AG09319 (cell line): ENCODE measurements around the gene LRRTM2.

Source experiments
- DNase-seq: peaks from one replicate; pipeline ENCODE4 v3.0.0-alpha.2; 2010; ENCODE audit warnings: low read depth; ENCODE audit errors: extremely low read depth
- TF ChIP-seq, protein P1 (sequence below): IDR thresholded peaks from 2 replicates; pipeline ENCODE4 v1.5.1; 2011; ENCODE audit warnings: low read depth, mild to moderate bottlenecking, inconsistent platforms, low read length, moderate library complexity

The LRRTM2 gene

DNA sequence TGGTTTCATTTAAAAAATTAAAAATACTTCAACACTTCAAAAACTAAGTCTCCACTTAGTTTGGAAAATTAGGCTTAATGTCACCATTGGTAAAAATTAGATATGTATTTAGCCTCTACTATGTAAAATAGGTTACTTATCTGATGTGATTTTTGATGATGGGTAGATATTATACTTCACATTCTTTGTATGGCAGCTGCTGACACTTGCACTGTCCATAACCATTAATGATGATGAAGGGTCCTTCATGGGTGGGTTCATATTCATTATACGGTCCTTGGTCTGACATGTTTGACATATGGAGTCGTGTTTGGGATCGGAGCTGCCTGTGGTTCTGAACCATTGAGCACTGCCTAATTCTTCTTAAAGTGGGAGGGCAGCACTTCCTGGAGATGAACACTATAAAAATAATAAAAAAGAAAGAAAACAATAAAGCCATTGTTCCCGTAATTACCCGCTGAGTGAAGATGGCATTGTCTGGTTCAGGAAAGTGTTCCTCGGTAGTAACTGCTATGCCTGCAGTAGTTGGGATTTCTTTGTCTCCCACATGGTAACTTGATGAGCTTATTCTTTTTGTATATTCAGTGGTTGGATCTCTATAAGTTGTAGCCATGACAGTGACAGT lies 2.2 kb downstream of the LRRTM2 start:
- DNase-seq: no peak
- TF ChIP-seq, protein P1, sequence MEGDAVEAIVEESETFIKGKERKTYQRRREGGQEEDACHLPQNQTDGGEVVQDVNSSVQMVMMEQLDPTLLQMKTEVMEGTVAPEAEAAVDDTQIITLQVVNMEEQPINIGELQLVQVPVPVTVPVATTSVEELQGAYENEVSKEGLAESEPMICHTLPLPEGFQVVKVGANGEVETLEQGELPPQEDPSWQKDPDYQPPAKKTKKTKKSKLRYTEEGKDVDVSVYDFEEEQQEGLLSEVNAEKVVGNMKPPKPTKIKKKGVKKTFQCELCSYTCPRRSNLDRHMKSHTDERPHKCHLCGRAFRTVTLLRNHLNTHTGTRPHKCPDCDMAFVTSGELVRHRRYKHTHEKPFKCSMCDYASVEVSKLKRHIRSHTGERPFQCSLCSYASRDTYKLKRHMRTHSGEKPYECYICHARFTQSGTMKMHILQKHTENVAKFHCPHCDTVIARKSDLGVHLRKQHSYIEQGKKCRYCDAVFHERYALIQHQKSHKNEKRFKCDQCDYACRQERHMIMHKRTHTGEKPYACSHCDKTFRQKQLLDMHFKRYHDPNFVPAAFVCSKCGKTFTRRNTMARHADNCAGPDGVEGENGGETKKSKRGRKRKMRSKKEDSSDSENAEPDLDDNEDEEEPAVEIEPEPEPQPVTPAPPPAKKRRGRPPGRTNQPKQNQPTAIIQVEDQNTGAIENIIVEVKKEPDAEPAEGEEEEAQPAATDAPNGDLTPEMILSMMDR: no peak

DNA sequence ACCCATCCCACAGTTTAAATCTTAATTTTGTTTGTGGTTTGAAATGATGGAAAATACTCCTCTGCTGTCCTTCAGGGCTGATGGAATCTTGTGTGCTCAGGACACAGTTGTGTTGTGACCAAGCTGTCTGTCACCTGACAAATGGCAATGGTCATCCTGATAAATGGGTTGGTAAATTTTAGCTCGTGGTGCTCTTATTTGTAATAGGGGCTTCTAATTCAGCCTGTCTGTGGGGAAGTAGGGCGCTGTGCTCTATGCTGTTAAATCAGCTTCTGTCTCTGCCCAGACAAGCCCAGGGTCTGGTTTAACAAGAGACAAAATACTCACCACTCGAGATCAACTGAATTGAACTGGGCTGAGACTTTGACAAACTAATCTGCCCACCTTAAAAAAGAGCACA lies 4.5 kb downstream of the LRRTM2 start:
- no peak for DNase-seq
- TF ChIP-seq, protein P1: no peak

DNA sequence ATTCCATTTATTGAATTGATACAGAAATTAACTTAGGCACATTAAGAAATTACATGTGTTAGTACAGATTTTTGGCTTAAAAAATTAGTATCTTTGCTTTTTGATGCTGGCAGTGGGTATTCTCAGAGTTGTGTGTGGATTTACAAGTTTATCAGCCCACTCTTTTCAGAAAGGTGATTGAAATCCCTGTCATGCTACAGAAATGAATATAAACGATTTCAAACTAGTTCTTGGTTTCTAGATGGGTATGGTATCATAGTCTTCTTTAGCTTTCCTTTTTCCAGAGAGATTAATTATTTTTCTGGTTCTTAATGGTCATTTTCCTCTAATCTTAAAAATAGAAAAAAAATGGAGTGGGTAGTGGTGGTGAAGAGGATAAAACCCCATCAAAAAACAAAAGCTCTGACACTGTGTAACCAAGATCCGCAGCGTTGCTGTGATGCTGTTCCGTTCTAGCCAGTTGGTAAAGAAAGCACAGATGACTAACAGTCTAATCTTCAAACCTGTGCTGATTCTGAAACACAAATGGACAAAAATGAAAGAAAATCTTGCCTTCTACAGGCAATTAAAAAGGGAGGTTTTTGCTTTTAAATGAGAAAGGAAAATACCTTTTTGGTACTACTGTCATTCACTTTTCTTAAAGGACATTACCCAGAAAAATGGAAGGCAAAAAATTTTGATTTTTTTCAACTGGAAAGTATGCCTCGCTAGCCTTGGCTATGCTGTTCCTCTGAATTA lies 5.2 kb downstream of the LRRTM2 start:
- DNase-seq: no peak
- TF ChIP-seq, protein P1: no peak

DNA sequence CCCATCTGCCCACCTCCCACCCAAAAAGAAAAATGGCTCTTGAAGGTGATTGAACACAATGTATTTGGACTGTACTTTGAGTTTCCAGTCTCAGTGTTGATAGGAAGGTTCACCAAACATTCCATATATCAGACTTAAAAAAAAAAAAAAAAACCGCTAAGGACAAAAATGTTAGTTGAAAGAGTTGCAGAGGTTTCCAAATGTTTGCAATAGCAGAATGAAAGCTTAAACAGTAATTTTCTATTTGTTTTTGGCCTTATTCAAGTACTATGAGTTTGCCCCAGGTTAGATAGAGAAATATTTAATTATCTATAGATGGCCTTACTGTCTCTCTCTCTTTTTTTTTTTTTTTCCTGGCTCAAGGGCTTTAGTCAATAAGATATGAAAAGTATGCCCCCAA lies 6.1 kb downstream of the LRRTM2 start:
- DNase-seq: no peak
- TF ChIP-seq, protein P1: no peak

DNA sequence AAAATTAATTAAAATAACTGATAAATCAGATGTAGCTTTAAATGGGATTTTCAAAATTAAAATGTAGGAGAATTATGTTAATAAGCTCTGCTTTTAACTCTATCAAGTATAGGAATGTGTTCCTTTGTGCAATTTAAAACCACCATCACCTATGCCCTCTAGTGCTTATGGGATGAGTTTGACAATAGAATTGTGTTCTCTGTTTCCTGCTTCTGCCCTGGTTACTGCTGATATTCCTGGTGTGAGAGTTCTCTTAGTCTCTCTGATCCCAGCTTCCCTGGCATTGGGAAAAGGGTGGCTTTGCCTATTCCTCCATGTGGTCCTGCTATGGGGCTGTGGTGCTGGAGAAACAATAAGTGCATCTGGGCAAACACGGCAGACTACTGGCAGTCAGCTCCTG lies 8.1 kb downstream of the LRRTM2 start:
- DNase-seq: no peak
- TF ChIP-seq, protein P1: no peak

DNA sequence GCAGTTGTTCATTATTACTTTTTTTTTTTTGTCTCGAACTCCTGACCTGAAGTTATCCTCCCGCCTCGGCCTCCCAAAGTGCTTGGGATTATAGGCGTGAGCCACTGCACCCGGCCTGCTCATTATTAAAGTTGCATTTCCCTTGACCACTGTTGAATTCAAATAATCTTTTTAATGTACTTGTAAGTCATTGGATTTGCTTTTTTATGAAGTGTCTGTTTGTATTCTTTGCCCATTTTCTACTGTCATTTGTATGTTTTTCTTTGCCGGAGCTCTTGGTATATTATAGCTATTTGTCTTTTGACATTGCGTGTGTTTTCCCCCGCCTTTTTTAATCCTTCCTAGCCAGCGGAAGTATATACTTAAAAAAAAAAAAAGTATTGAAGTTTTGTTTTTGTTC lies 22.0 kb downstream of the LRRTM2 start:
- TF ChIP-seq, protein P1: no peak
- no peak for DNase-seq

DNA sequence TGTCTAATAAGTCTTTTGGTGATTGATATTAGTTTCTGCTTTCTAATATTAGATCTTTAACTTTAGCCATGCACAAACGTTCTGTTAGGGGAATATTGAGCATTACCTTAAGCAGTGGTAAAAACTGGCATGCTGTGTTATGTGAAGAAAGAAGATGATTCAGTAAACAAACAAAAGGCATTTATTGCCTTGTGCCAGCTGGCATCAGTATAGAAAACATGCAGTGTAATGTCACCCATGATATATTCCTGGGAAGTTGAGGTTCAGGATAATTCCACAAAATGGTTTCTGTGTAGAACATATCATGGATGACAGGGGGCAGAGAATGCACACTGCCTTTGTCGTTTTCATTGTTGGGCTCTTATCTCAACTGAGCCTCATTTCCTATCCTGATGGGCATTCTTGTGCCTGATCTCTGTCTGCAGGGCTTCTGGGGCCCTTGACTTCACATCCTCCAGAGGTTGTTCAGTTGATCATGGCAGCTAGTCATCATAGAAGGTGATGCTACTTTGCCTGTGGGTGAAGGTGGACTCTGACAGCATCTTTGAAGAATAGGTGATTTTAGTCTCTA lies 24.2 kb downstream of the LRRTM2 start:
- TF ChIP-seq, protein P1: no peak
- no peak for DNase-seq
